GM12878 (cell line): ENCODE results near the gene MPC1. TPM values are rescaled to one million over a fixed set of nuclear protein-coding genes. Genes with fewer than 3 reads are reported as not detected.

Experiments
- BCL11A ChIP-seq: IDR thresholded peaks from 2 replicates; pipeline ENCODE4 v1.6.1; 2011; ENCODE audit warnings: low read depth, low read length
- BCL3 ChIP-seq: IDR thresholded peaks from 2 replicates; pipeline ENCODE4 v1.6.1; 2011; ENCODE audit warnings: borderline replicate concordance, low read depth, mild to moderate bottlenecking, moderate library complexity, low read length; ENCODE audit not compliant: insufficient read depth, poor library complexity, severe bottlenecking
- CBX3 ChIP-seq: fragments of 200-600 bp; sonication (generic); IDR thresholded peaks from 2 replicates; pipeline ENCODE4 v1.6.1; 2016; ENCODE audit warnings: low read depth, borderline replicate concordance
- CHD2 ChIP-seq: IDR thresholded peaks from 2 replicates; pipeline ENCODE4 v1.6.1; 2011; ENCODE audit warnings: low read depth, low read length, improper control_type of control experiment, borderline replicate concordance
- E2F8 ChIP-seq: fragments of 450-650 bp; IDR thresholded peaks from 2 replicates; pipeline ENCODE4 v1.6.1; 2018; ENCODE audit warnings: mild to moderate bottlenecking, low read depth, moderate library complexity; ENCODE audit not compliant: partially characterized antibody
- HCFC1 ChIP-seq: fragments of 150-350 bp; IDR thresholded peaks from 2 replicates; pipeline ENCODE4 v1.6.1; 2014; ENCODE audit warnings: low read length
- HDAC2 ChIP-seq: fragments of 200-600 bp; sonication (generic); IDR thresholded peaks from 2 replicates; pipeline ENCODE4 v1.6.1; 2017
- IKZF1 ChIP-seq: fragments of 450-650 bp; conservative IDR thresholded peaks from 2 replicates; pipeline ENCODE4 v1.6.1; 2017; ENCODE audit warnings: antibody characterized with exemption, mild to moderate bottlenecking
- IRF5 ChIP-seq: fragments of 450-650 bp; IDR thresholded peaks from 2 replicates; pipeline ENCODE4 v1.6.1; 2017; ENCODE audit warnings: borderline replicate concordance
- JUNB ChIP-seq: IDR thresholded peaks from 2 replicates; pipeline ENCODE4 v1.6.1; 2016; ENCODE audit warnings: antibody characterized with exemption, mild to moderate bottlenecking
- NFXL1 ChIP-seq: fragments of 450-650 bp; IDR thresholded peaks from 2 replicates; pipeline ENCODE4 v1.6.1; 2017; ENCODE audit warnings: antibody characterized with exemption, mild to moderate bottlenecking, borderline replicate concordance
- POU2F2 ChIP-seq: IDR thresholded peaks from 3 replicates; pipeline ENCODE4 v1.6.1; 2011; ENCODE audit warnings: low read depth, mild to moderate bottlenecking, low read length, borderline replicate concordance
- SIN3A ChIP-seq: IDR thresholded peaks from 2 replicates; pipeline ENCODE4 v1.6.1; 2012; ENCODE audit warnings: low read depth, low read length, improper control_type of control experiment
- SP1 ChIP-seq: IDR thresholded peaks from one replicate; pipeline ENCODE4 v1.6.1; 2011; ENCODE audit warnings: low read depth, low read length
- YBX1 ChIP-seq: fragments of 450-650 bp; IDR thresholded peaks from 2 replicates; pipeline ENCODE4 v1.6.1; 2016; ENCODE audit warnings: antibody characterized with exemption
- ZBTB40 ChIP-seq: fragments of 450-650 bp; IDR thresholded peaks from 2 replicates; pipeline ENCODE4 v1.6.1; 2016; ENCODE audit warnings: mild to moderate bottlenecking, moderate library complexity, borderline replicate concordance
- ZNF24 ChIP-seq: fragments of 450-650 bp; IDR thresholded peaks from 2 replicates; pipeline ENCODE4 v1.6.1; 2017; ENCODE audit warnings: antibody characterized with exemption, mild to moderate bottlenecking
- ZZZ3 ChIP-seq: IDR thresholded peaks from 2 replicates; pipeline ENCODE4 v1.6.1; 2011; ENCODE audit warnings: low read depth; ENCODE audit not compliant: control insufficient read depth, insufficient read length
- polyA plus RNA-seq, 11 experiments: library from polyadenylated mRNA; depleted of rRNA in 4 of 11; unstranded in 6 of 11; stranded (reverse) in 5 of 11; fragments of >200 nt; fragmentation: Nextera tagmentation in 4 of 11; fragmentation: Illumina TruSeq in 1 of 11; extraction: Ambion mirVana in 4 of 11; extraction: Trizol in 1 of 11; gene quantifications; 1 replicate in 1 of 11; 2 replicates in 10 of 11; pipeline versions ENCODE4 v1.2.1 to v1.2.3, GENCODE V29; 2011 to 2016; ENCODE audit warnings: inconsistent platforms in 2 of 11, missing spikeins in 2 of 11, low read depth in 1 of 11
- total RNA-seq, 4 experiments: library from RNA; depleted of rRNA in 3 of 4; stranded (reverse); fragments of >200 nt in 3 of 4; fragmentation: Illumina TruSeq in 1 of 4; extraction: Trizol in 1 of 4; gene quantifications; 2 replicates each; pipeline versions ENCODE4 v1.2.1 to v1.2.3, GENCODE V29; 2013 to 2021

The MPC1 gene
- total and polyA plus RNA-seq, 10 of the 15 experiments (the other 5 are each of a cell fraction or from before 2014, with no cell fraction given) = 53.2 to 177 (median 78.8) TPM

GRCh38 chr6:166351715-166352285, 30.9 kb downstream of the MPC1 start (continued):
- TF ChIP-seq NFXL1 = no peak
- TF ChIP-seq CHD2 = 0 out of 2 replicates have a peak, but pooled peaks have one; percentile 24
- TF ChIP-seq BCL11A = no peak
- TF ChIP-seq ZBTB40 = no peak
- TF ChIP-seq HCFC1 = no peak
- no peak for TF ChIP-seq SIN3A
- TF ChIP-seq ZZZ3 = no peak
- no peak for TF ChIP-seq POU2F2
- TF ChIP-seq ZNF24 = no peak
- no peak for TF ChIP-seq HDAC2
- TF ChIP-seq IKZF1 = no peak
- no peak for TF ChIP-seq IRF5
- no peak for TF ChIP-seq E2F8
- TF ChIP-seq SP1 = no peak
- TF ChIP-seq CBX3 = no peak
- no peak for TF ChIP-seq YBX1
- TF ChIP-seq JUNB = no peak
- TF ChIP-seq BCL3 = no peak
